GM12872 (cell line): ENCODE results near the gene ZBTB47.
A peak's percentile ranks its signal among the peaks of the same experiment; 100 is the strongest.

ENCODE experiments used
- CTCF ChIP-seq: IDR thresholded peaks from 3 replicates; pipeline ENCODE4 v1.5.1; 2011; ENCODE audit warnings: low read depth, mild to moderate bottlenecking, low read length, moderate library complexity; ENCODE audit not compliant: insufficient read depth

The ZBTB47 gene

GRCh38 chr3:42707620-42708355 is 54.3 kb downstream of the ZBTB47 start:
- no peak for TF ChIP-seq CTCF

GRCh38 chr3:42708611-42709151 is 55.2 kb downstream of the ZBTB47 start:
- TF ChIP-seq CTCF = no peak

- TF ChIP-seq CTCF = no peak
Measured at GRCh38 chr3:42709621-42710020, 56.1 kb downstream of the ZBTB47 start.

GRCh38 chr3:42710323-42711021 is 57.0 kb downstream of the ZBTB47 start:
- no peak for TF ChIP-seq CTCF

GRCh38 chr3:42711491-42712343 is 58.2 kb downstream of the ZBTB47 start:
- TF ChIP-seq CTCF = 0 out of 3 replicates have a peak, but pooled peaks have one; percentile 10

GRCh38 chr3:42712344-42712648 is 58.8 kb downstream of the ZBTB47 start:
- TF ChIP-seq CTCF = no peak
